HL-60 (cell line): ENCODE data around the gene GPR89B.
"Not testable (repeated sequence)": the region's sequence is repeated elsewhere in the genome, so short reads cannot be mapped to it uniquely, and the experiment has no call there.

Source experiments
- CTCF ChIP-seq: IDR thresholded peaks from one replicate; pipeline ENCODE4 v1.5.1; 2011; ENCODE audit warnings: low read length, control low read depth, inconsistent platforms; ENCODE audit not compliant: insufficient read depth
- POLR2AphosphoS5 ChIP-seq: IDR thresholded peaks from 2 replicates; pipeline ENCODE4 v1.6.1; 2012; ENCODE audit warnings: low read depth

GRCh38 chr1:147966657-147967056, 38.4 kb downstream of the GPR89B start:
- TF ChIP-seq CTCF, POLR2AphosphoS5: not testable (repeated sequence)
